Measurements from ENCODE around the gene AGMO.
A peak's percentile ranks its signal among the peaks of the same experiment; 100 is the strongest.

GRCh38 chr7:15555381-15555859 lies 6.4 kb downstream of the AGMO start:
- no peak for TF ChIP-seq POLR2A (IDR thresholded peaks at IDR 0.05; ENCODE audit: low read depth)
- TF ChIP-seq, protein P1, sequence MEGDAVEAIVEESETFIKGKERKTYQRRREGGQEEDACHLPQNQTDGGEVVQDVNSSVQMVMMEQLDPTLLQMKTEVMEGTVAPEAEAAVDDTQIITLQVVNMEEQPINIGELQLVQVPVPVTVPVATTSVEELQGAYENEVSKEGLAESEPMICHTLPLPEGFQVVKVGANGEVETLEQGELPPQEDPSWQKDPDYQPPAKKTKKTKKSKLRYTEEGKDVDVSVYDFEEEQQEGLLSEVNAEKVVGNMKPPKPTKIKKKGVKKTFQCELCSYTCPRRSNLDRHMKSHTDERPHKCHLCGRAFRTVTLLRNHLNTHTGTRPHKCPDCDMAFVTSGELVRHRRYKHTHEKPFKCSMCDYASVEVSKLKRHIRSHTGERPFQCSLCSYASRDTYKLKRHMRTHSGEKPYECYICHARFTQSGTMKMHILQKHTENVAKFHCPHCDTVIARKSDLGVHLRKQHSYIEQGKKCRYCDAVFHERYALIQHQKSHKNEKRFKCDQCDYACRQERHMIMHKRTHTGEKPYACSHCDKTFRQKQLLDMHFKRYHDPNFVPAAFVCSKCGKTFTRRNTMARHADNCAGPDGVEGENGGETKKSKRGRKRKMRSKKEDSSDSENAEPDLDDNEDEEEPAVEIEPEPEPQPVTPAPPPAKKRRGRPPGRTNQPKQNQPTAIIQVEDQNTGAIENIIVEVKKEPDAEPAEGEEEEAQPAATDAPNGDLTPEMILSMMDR (IDR thresholded peaks at IDR 0.05): peak in 2 of 3 experiments; percentile 29 to 31
